Esophagus squamous epithelium (tissue), 4 donors: ENCODE data around the gene UGT2B17.

Experiments used
- POLR2A ChIP-seq, 4 donors: fragments of 450-650 bp; IDR thresholded peaks; one replicate each; pipeline ENCODE4 v1.6.1; 2017; ENCODE audit warnings: antibody characterized with exemption in 4 of 4, mild to moderate bottlenecking in 4 of 4, moderate library complexity in 3 of 4
- TF ChIP-seq, protein P1 (sequence below), 6 experiments: fragments of 450-650 bp in 4 of 6; fragments of 200-600 bp in 2 of 6; sonication (generic) in 2 of 6; IDR thresholded peaks; one replicate each; pipeline ENCODE4 v1.5.1; 2016 to 2019; ENCODE audit warnings: antibody characterized with exemption in 6 of 6, mild to moderate bottlenecking in 4 of 6, moderate library complexity in 4 of 6

DNA sequence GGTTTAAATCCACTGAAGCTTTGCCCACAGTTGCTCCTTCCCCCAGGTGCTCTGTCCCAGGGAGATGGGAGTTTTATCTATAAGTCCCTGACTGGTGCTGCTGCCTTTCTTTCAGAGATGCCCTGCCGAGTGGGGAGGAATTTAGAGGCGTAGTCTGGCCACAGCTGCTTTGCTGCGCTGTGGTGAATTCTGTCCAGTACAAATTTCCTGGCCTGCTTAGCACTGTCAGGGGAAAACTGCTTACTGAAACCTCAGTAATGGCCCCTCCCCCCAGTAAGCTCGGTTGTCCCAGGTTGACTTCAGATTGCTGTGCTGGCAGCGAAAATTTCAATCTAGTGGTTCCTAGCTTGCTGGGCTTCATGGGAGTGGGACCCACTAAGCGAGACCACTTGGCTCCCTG is 40.1 kb downstream of the UGT2B17 start:
- TF ChIP-seq, protein P1, sequence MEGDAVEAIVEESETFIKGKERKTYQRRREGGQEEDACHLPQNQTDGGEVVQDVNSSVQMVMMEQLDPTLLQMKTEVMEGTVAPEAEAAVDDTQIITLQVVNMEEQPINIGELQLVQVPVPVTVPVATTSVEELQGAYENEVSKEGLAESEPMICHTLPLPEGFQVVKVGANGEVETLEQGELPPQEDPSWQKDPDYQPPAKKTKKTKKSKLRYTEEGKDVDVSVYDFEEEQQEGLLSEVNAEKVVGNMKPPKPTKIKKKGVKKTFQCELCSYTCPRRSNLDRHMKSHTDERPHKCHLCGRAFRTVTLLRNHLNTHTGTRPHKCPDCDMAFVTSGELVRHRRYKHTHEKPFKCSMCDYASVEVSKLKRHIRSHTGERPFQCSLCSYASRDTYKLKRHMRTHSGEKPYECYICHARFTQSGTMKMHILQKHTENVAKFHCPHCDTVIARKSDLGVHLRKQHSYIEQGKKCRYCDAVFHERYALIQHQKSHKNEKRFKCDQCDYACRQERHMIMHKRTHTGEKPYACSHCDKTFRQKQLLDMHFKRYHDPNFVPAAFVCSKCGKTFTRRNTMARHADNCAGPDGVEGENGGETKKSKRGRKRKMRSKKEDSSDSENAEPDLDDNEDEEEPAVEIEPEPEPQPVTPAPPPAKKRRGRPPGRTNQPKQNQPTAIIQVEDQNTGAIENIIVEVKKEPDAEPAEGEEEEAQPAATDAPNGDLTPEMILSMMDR (IDR thresholded peaks at IDR 0.05), result no peak
- TF ChIP-seq POLR2A (IDR thresholded peaks at IDR 0.05), result no peak
